Neural progenitor cell (in vitro differentiated cells): ENCODE data around the gene LRRC28. TPM values are rescaled to one million over a fixed set of nuclear protein-coding genes. Genes with fewer than 3 reads are reported as not detected.
A peak's percentile ranks its signal among the peaks of the same experiment; 100 is the strongest.

Experiments used
- DNase-seq: peaks from one replicate; pipeline ENCODE4 v3.0.0-alpha.2; 2016; ENCODE audit warnings: low spot score
- H2AFZ ChIP-seq: fragments of 200-600 bp; sonication (generic); replicated peaks from 2 replicates; pipeline ENCODE4 v1.6.1; 2016; ENCODE audit warnings: antibody characterized with exemption
- H3F3A ChIP-seq: fragments of 200-600 bp; sonication (generic); 2 replicates; pipeline ENCODE4 v1.6.1; 2016; ENCODE audit warnings: antibody characterized with exemption, low read depth
- H3K27ac ChIP-seq: fragments of 200-600 bp; sonication (generic); 2 replicates; pipeline ENCODE4 v1.5.1; 2016; ENCODE audit warnings: mild to moderate bottlenecking
- H3K27me3 ChIP-seq: fragments of 200-600 bp; sonication (generic); 2 replicates; pipeline ENCODE4 v1.6.1; 2016; ENCODE audit warnings: mild to moderate bottlenecking, moderate library complexity
- H3K36me3 ChIP-seq: fragments of 200-600 bp; sonication (generic); 2 replicates; pipeline ENCODE4 v1.5.1; 2016
- H3K4me1 ChIP-seq: fragments of 200-600 bp; sonication (generic); 2 replicates; pipeline ENCODE4 v1.6.1; 2016; ENCODE audit warnings: mixed run types
- H3K4me2 ChIP-seq: fragments of 200-600 bp; sonication (generic); 2 replicates; pipeline ENCODE4 v1.6.1; 2016
- H3K4me3 ChIP-seq: fragments of 200-600 bp; sonication (generic); 2 replicates; pipeline ENCODE4 v1.5.1; 2016
- H3K79me2 ChIP-seq: fragments of 200-600 bp; sonication (generic); 2 replicates; pipeline ENCODE4 v1.6.1; 2016; ENCODE audit warnings: low read depth
- H3K9ac ChIP-seq: fragments of 200-600 bp; sonication (generic); 2 replicates; pipeline ENCODE4 v1.6.1; 2016
- H3K9me3 ChIP-seq: fragments of 200-600 bp; sonication (generic); 2 replicates; pipeline ENCODE4 v1.5.1; 2016; ENCODE audit warnings: low read depth
- H4K20me1 ChIP-seq: fragments of 200-600 bp; sonication (generic); 2 replicates; pipeline ENCODE4 v1.6.1; 2016; ENCODE audit warnings: low read depth
- H3K27ac Mint-ChIP-seq: 3 replicates; pipeline ENCODE4 v1.8.0; 2021; ENCODE audit warnings: mixed read lengths
- H3K27me3 Mint-ChIP-seq: 2 replicates; pipeline ENCODE4 v1.8.0; 2022; ENCODE audit warnings: low read depth, mild to moderate bottlenecking, inconsistent platforms, moderate library complexity, mixed read lengths; ENCODE audit not compliant: insufficient read depth
- H3K36me3 Mint-ChIP-seq: 3 replicates; pipeline ENCODE4 v1.8.0; 2021; ENCODE audit warnings: mixed read lengths
- H3K4me1 Mint-ChIP-seq: 3 replicates; pipeline ENCODE4 v1.8.0; 2021; ENCODE audit warnings: mixed read lengths
- H3K4me3 Mint-ChIP-seq: 3 replicates; pipeline ENCODE4 v1.8.0; 2021; ENCODE audit warnings: mild to moderate bottlenecking, moderate library complexity, mixed read lengths
- H3K9me3 Mint-ChIP-seq: 3 replicates; pipeline ENCODE4 v1.8.0; 2020; ENCODE audit warnings: mixed read lengths
- CTCF ChIP-seq: fragments of 200-600 bp; sonication (generic); IDR thresholded peaks from 2 replicates; pipeline ENCODE4 v1.5.1; 2017; ENCODE audit warnings: antibody characterized with exemption, mild to moderate bottlenecking
- EZH2 ChIP-seq: fragments of 200-600 bp; sonication (generic); IDR thresholded peaks from 2 replicates; pipeline ENCODE4 v1.6.1; 2017; ENCODE audit warnings: antibody characterized with exemption, mild to moderate bottlenecking, moderate library complexity
- EZH2phosphoT487 ChIP-seq: fragments of 200-600 bp; sonication (generic); IDR thresholded peaks from 2 replicates; pipeline ENCODE4 v1.6.1; 2017; ENCODE audit warnings: antibody characterized with exemption
- total RNA-seq: library from RNA; depleted of rRNA; stranded (reverse); fragments of >200 nt; gene quantifications from 2 replicates; pipeline ENCODE4 v1.2.3, GENCODE V29; 2015; ENCODE audit warnings: low replicate concordance

LRRC28 gene
- total RNA-seq, 1 donor from 2014 or later, result 34.5 TPM

GRCh38 chr15:99350408-99350807, 99.1 kb downstream of the LRRC28 start:
- H3K27ac Mint-ChIP-seq, result no peak overlapping the region

GRCh38 chr15:99359769-99360168, 108.5 kb downstream of the LRRC28 start:
- no peak for DNase-seq
- Histone ChIP-seq H3K79me2 (no peaks in the 10 kb centered on the region), H4K20me1 (no peaks in the 10 kb centered on the region), H3K9ac (no peak overlapping the region), H2AFZ (no peak overlapping the region), H3K36me3 (no peaks in the 10 kb centered on the region), H3K27me3 (no peaks in the 10 kb centered on the region), H3K9me3 (no peaks in the 10 kb centered on the region), H3K4me3 (no peak overlapping the region), H3F3A (no peaks in the 10 kb centered on the region), H3K4me1 (no peaks in the 10 kb centered on the region), H3K27ac (no peak overlapping the region), H3K4me2 (no peak overlapping the region)
- no peaks in the 10 kb centered on the region for H3K27me3 Mint-ChIP-seq
- H3K9me3 Mint-ChIP-seq, result no peaks in the 10 kb centered on the region
- H3K36me3 Mint-ChIP-seq, result peaks cover 5% of the 10 kb centered on the region
- TF ChIP-seq CTCF, result no peak
- TF ChIP-seq EZH2phosphoT487, result no peak
- no peak for TF ChIP-seq EZH2
- no peak overlapping the region for H3K27ac Mint-ChIP-seq
- no peaks in the 10 kb centered on the region for H3K4me1 Mint-ChIP-seq
- no peak overlapping the region for H3K4me3 Mint-ChIP-seq

More at GRCh38 chr15:99350408-99350807, 99.1 kb downstream of the LRRC28 start:
- H3K9me3 Mint-ChIP-seq, result peaks cover 11% of the 10 kb centered on the region
- no peak overlapping the region for H3K27ac ChIP-seq
- no peaks in the 10 kb centered on the region for H3K4me1 Mint-ChIP-seq
- peaks cover 3% of the 10 kb centered on the region for H3K27me3 Mint-ChIP-seq
- TF ChIP-seq CTCF, result no peak
- no peak for TF ChIP-seq EZH2phosphoT487
- TF ChIP-seq EZH2, result no peak
- no peaks in the 10 kb centered on the region for H3K9me3 ChIP-seq
- H3K4me3 Mint-ChIP-seq, result no peak overlapping the region
- no peaks in the 10 kb centered on the region for H3K4me1 ChIP-seq
- no peaks in the 10 kb centered on the region for H3F3A ChIP-seq
- no peak overlapping the region for H2AFZ ChIP-seq
- H3K4me2 ChIP-seq, result no peak overlapping the region
- H4K20me1 ChIP-seq, result no peaks in the 10 kb centered on the region
- no peak overlapping the region for H3K9ac ChIP-seq
- H3K4me3 ChIP-seq, result no peak overlapping the region
- H3K36me3 ChIP-seq, result no peaks in the 10 kb centered on the region
- DNase-seq, result no peak
- no peaks in the 10 kb centered on the region for H3K79me2 ChIP-seq
- peaks cover 10% of the 10 kb centered on the region for H3K36me3 Mint-ChIP-seq
- H3K27me3 ChIP-seq, result no peaks in the 10 kb centered on the region

- H3K9ac ChIP-seq, result no peak overlapping the region
- H4K20me1 ChIP-seq, result no peaks in the 10 kb centered on the region
- peak; percentile 33 for DNase-seq
- H3K36me3 ChIP-seq, result peaks cover 5% of the 10 kb centered on the region
- TF ChIP-seq EZH2phosphoT487 (no peak), CTCF (peak; percentile 78)
- H3K9me3 ChIP-seq, result no peaks in the 10 kb centered on the region
- no peaks in the 10 kb centered on the region for H3K27me3 ChIP-seq
- Mint-ChIP-seq H3K9me3 (peaks cover 11% of the 10 kb centered on the region), H3K36me3 (peaks cover 8% of the 10 kb centered on the region), H3K27ac (no peak overlapping the region), H3K4me3 (no peak overlapping the region), H3K27me3 (no peaks in the 10 kb centered on the region), H3K4me1 (no peaks in the 10 kb centered on the region)
- H3F3A ChIP-seq, result no peaks in the 10 kb centered on the region
- no peak overlapping the region for H3K4me2 ChIP-seq
- H3K4me3 ChIP-seq, result no peak overlapping the region
- H3K27ac ChIP-seq, result no peak overlapping the region
- H2AFZ ChIP-seq, result no peak overlapping the region
- no peaks in the 10 kb centered on the region for H3K79me2 ChIP-seq
- no peaks in the 10 kb centered on the region for H3K4me1 ChIP-seq
These were observed 110.4 kb downstream of the LRRC28 start for GRCh38 chr15:99361545-99362185.
